22Rv1 (cell line): ENCODE results near the gene IQSEC3.

ENCODE experiments used
- ZFX ChIP-seq: fragments of 450-650 bp; IDR thresholded peaks from 2 replicates; pipeline ENCODE4 v1.6.1; 2017; ENCODE audit warnings: antibody characterized with exemption, borderline replicate concordance
- TF ChIP-seq, protein P1 (sequence below): fragments of 450-650 bp; IDR thresholded peaks from 2 replicates; pipeline ENCODE4 v1.5.1; 2017; ENCODE audit warnings: mild to moderate bottlenecking

DNA sequence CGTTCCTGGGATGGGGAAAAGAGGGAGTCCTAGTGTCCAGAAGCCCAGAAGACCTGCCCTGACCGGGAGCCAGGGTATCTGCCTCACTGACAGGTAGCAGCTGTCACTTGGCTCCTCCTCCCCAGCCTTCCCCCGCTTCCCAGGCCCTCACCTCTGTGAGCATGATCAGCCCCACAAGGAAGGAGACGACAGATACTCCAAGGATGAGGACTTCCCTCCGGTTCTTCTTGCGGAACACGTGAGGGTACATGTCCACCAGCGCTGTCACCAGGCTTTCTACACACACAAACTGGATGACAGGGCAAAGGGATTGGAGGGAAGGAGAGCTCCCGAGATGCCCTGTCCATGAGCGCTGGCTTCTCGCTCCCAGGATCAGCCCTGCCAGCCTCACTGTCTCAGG, 157.3 kb downstream of the IQSEC3 start:
- TF ChIP-seq, protein P1, sequence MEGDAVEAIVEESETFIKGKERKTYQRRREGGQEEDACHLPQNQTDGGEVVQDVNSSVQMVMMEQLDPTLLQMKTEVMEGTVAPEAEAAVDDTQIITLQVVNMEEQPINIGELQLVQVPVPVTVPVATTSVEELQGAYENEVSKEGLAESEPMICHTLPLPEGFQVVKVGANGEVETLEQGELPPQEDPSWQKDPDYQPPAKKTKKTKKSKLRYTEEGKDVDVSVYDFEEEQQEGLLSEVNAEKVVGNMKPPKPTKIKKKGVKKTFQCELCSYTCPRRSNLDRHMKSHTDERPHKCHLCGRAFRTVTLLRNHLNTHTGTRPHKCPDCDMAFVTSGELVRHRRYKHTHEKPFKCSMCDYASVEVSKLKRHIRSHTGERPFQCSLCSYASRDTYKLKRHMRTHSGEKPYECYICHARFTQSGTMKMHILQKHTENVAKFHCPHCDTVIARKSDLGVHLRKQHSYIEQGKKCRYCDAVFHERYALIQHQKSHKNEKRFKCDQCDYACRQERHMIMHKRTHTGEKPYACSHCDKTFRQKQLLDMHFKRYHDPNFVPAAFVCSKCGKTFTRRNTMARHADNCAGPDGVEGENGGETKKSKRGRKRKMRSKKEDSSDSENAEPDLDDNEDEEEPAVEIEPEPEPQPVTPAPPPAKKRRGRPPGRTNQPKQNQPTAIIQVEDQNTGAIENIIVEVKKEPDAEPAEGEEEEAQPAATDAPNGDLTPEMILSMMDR, result no peak
- no peak for TF ChIP-seq ZFX
